ENCODE measurements around the gene THEM5. TPM values are rescaled to one million over a fixed set of nuclear protein-coding genes. Genes with fewer than 3 reads are reported as not detected.

Gene THEM5
- total RNA-seq, 1 experiment from 2014 or later: not detected

GRCh38 chr1:151827853-151828252 is 25.7 kb downstream of the THEM5 start:
- intact Hi-C loops (cut with micrococcal nuclease): no loop called here
- POLR2A ChIA-PET: no interaction called here

More at GRCh38 chr1:151827853-151828252, 25.7 kb downstream of the THEM5 start:
- no peaks in the 10 kb centered on the region for H3K9me2 ChIP-seq (ENCODE audit: insufficient read depth)
- H3K9me3 ChIP-seq (ENCODE audit: control insufficient read depth in 1 of 2, insufficient read depth in 1 of 2, low read depth in 1 of 2, low read length in 2 of 2): no peaks in the 10 kb centered on the region
- H3K4me3 ChIP-seq (replicated peaks in 1 of 2; ENCODE audit: low read depth in 1 of 2, low read length in 2 of 2): no peak overlapping the region
- DNase-seq (ENCODE audit: low read depth, low spot score) (no peak), ATAC-seq (no peak)
- H3K27me3 ChIP-seq (ENCODE audit: insufficient read depth, low read length): no peaks in the 10 kb centered on the region
- CTCF ChIA-PET: interaction anchor here (1.5 kb wide), 1 partner anchor 9 kb away, joined by 3 read pairs; no protein-coding TSS in a partner anchor
- H4K20me1 ChIP-seq (ENCODE audit: insufficient read depth): no peaks in the 10 kb centered on the region
- no peak overlapping the region for H3K4me2 ChIP-seq (ENCODE audit: low read length)
- no peak overlapping the region for H2AFZ ChIP-seq (ENCODE audit: low read depth, low read length, poor library complexity, severe bottlenecking)
- TF ChIP-seq ELF1 (IDR thresholded peaks at IDR 0.05; ENCODE audit: borderline replicate concordance, low read depth) (no peak), SIN3A (IDR thresholded peaks at IDR 0.05; ENCODE audit: low read depth) (no peak), ZFX (IDR thresholded peaks at IDR 0.05) (no peak), MAX (IDR thresholded peaks at IDR 0.05) (no peak), SP1 (IDR thresholded peaks at IDR 0.05; ENCODE audit: low read depth) (no peak), CBX3 (IDR thresholded peaks at IDR 0.05; ENCODE audit: low read depth) (no peak), ATF3 (IDR thresholded peaks at IDR 0.05) (no peak), CEBPB (IDR thresholded peaks at IDR 0.05; ENCODE audit: low read depth) (no peak), ZNF274 (IDR thresholded peaks at IDR 0.05; ENCODE audit: low read depth, low read length) (no peak), TCF7L2 (IDR thresholded peaks at IDR 0.05; ENCODE audit: borderline replicate concordance, extremely low read depth, insufficient read depth, insufficient read length) (no peak), ZBTB33 (IDR thresholded peaks at IDR 0.05; ENCODE audit: extremely low read depth, insufficient replicate concordance, low read length) (no peak), JUND (IDR thresholded peaks at IDR 0.05) (no peak), SRF (IDR thresholded peaks at IDR 0.05; ENCODE audit: low read depth) (no peak), EZH2 (IDR thresholded peaks at IDR 0.05) (no peak)
- no peak overlapping the region for H3K9ac ChIP-seq (ENCODE audit: low read length)
- H3K36me3 ChIP-seq (ENCODE audit: control insufficient read depth in 1 of 2, insufficient read depth in 2 of 2, low read length in 2 of 2): no peaks in the 10 kb centered on the region
- H3K27ac ChIP-seq (ENCODE audit: low read depth, low read length): no peak overlapping the region
- RAD21 ChIA-PET (ENCODE audit: low non-redundant PET in 1 of 2, low total read pairs in 2 of 2, uncharacterized antibody in 2 of 2, unreplicated experiment in 2 of 2): no interaction called here
- BruUV-seq (replicated peaks): no TSS peak
- H3K79me2 ChIP-seq (ENCODE audit: insufficient read depth, low read length): no peaks in the 10 kb centered on the region
- H3K4me1 ChIP-seq (ENCODE audit: control insufficient read depth in 1 of 2, insufficient read depth in 2 of 2, low read length in 2 of 2): peaks cover 23 to 48% of the 10 kb centered on the region in 2 experiments
